Measurements from ENCODE around the gene GNAZ. TPM values are rescaled to one million over a fixed set of nuclear protein-coding genes. Genes with fewer than 3 reads are reported as not detected.

The GNAZ gene
- total RNA-seq, 1 experiment from 2014 or later = 6.0 TPM

GRCh38 chr22:23127055-23127756 lies 56.9 kb downstream of the GNAZ start:
- Mint-ChIP-seq H3K27ac (ENCODE audit: unreplicated experiment) (no peak overlapping the region), H3K4me3 (ENCODE audit: low read depth, unreplicated experiment) (no peak overlapping the region), H3K4me1 (ENCODE audit: low read depth, unreplicated experiment) (no peaks in the 10 kb centered on the region), H3K36me3 (ENCODE audit: insufficient read depth, unreplicated experiment) (no peaks in the 10 kb centered on the region), H3K9me3 (ENCODE audit: low read depth, unreplicated experiment) (no peaks in the 10 kb centered on the region), H3K27me3 (ENCODE audit: unreplicated experiment) (peaks cover 14% of the 10 kb centered on the region)
- TF ChIP-seq, protein P1, sequence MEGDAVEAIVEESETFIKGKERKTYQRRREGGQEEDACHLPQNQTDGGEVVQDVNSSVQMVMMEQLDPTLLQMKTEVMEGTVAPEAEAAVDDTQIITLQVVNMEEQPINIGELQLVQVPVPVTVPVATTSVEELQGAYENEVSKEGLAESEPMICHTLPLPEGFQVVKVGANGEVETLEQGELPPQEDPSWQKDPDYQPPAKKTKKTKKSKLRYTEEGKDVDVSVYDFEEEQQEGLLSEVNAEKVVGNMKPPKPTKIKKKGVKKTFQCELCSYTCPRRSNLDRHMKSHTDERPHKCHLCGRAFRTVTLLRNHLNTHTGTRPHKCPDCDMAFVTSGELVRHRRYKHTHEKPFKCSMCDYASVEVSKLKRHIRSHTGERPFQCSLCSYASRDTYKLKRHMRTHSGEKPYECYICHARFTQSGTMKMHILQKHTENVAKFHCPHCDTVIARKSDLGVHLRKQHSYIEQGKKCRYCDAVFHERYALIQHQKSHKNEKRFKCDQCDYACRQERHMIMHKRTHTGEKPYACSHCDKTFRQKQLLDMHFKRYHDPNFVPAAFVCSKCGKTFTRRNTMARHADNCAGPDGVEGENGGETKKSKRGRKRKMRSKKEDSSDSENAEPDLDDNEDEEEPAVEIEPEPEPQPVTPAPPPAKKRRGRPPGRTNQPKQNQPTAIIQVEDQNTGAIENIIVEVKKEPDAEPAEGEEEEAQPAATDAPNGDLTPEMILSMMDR (IDR thresholded peaks at IDR 0.05; ENCODE audit: unreplicated experiment) = no peak
- BruUV-seq (replicated peaks) = no TSS peak
- no peak for DNase-seq
- intact Hi-C loops (cut with micrococcal nuclease; ENCODE audit: unreplicated experiment) = loop anchor here (10.0 kb wide), 1 partner anchor 272 kb away; no protein-coding TSS in a partner anchor
- CTCF ChIA-PET = interaction anchor here (1.2 to 4.4 kb wide), 3 partner anchors 39 to 169 kb away, joined by 3 to 82 read pairs (median 3); no protein-coding TSS in a partner anchor

GRCh38 chr22:23127788-23128187 lies 57.5 kb downstream of the GNAZ start:
- Mint-ChIP-seq H3K4me3 (ENCODE audit: low read depth, unreplicated experiment) (no peak overlapping the region), H3K27me3 (ENCODE audit: unreplicated experiment) (peaks cover 14% of the 10 kb centered on the region), H3K27ac (ENCODE audit: unreplicated experiment) (no peak overlapping the region), H3K9me3 (ENCODE audit: low read depth, unreplicated experiment) (no peaks in the 10 kb centered on the region), H3K4me1 (ENCODE audit: low read depth, unreplicated experiment) (no peaks in the 10 kb centered on the region), H3K36me3 (ENCODE audit: insufficient read depth, unreplicated experiment) (no peaks in the 10 kb centered on the region)
- TF ChIP-seq, protein P1 (IDR thresholded peaks at IDR 0.05; ENCODE audit: unreplicated experiment) = no peak
- no TSS peak for BruUV-seq (replicated peaks)
- DNase-seq = no peak
- CTCF ChIA-PET = interaction anchor here (0.6 to 4.4 kb wide), 5 partner anchors 40 to 169 kb away, joined by 3 to 82 read pairs (median 3); no protein-coding TSS in a partner anchor
- intact Hi-C loops (cut with micrococcal nuclease; ENCODE audit: unreplicated experiment) = loop anchor here (1.0 to 10.0 kb wide), 2 partner anchors 168 to 273 kb away; no protein-coding TSS in a partner anchor

DNA sequence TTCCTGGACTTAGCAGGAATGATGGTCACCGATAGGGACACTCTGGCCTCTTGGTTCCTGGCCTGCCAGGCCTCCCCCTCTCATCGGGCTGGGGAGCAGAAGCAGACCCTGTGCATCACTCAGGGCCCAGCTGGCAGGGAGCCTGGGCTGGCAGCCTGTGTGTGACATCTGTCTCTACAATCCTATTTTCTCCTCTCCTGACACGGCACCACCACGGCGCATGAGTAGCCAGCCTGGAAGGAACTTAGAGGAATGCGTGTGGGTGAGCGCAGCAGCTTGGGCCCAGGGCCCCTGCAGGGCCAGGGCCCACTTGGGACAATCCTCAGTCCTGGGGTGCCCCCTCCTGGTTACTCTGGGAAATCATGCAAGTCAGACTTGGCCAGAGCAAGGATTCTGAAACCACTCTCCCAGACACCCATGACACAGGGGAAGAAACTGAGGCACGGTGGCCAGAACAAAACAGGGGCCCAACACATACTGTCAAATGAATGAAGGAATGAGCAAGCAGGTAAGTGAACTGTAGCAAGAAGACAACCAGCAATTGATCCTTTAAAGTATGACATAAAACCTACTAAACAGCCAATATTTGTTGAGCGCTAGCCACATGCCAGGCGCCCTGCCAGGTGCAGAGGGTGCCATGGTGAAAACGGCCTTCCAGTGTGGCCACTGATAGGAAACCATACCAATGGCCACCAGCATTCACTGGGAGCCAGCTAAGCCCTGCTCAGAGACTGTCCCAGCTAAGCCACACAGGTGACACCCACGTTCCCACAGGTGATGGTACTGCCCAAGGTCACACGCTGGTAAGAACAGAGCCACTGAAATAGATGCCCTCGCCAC lies 58.2 kb downstream of the GNAZ start:
- no peaks in the 10 kb centered on the region for H3K9me3 Mint-ChIP-seq (ENCODE audit: low read depth, unreplicated experiment)
- BruUV-seq (replicated peaks) = no TSS peak
- peak; percentile 89 for DNase-seq
- H3K27ac Mint-ChIP-seq (ENCODE audit: unreplicated experiment) = no peak overlapping the region
- H3K36me3 Mint-ChIP-seq (ENCODE audit: insufficient read depth, unreplicated experiment) = no peaks in the 10 kb centered on the region
- no peak overlapping the region for H3K4me3 Mint-ChIP-seq (ENCODE audit: low read depth, unreplicated experiment)
- CTCF ChIA-PET = interaction anchor here (0.6 to 4.4 kb wide), 6 partner anchors 40 to 193 kb away, joined by 3 to 82 read pairs (median 3); no protein-coding TSS in a partner anchor
- TF ChIP-seq, protein P1 (IDR thresholded peaks at IDR 0.05; ENCODE audit: unreplicated experiment) = peak; percentile 75
- intact Hi-C loops (cut with micrococcal nuclease; ENCODE audit: unreplicated experiment) = loop anchor here (1.0 to 10.0 kb wide), 2 partner anchors 169 to 274 kb away; no protein-coding TSS in a partner anchor
- no peaks in the 10 kb centered on the region for H3K4me1 Mint-ChIP-seq (ENCODE audit: low read depth, unreplicated experiment)
- H3K27me3 Mint-ChIP-seq (ENCODE audit: unreplicated experiment) = peaks cover 14% of the 10 kb centered on the region

- no peak overlapping the region for H3K4me3 Mint-ChIP-seq (ENCODE audit: low read depth, unreplicated experiment)
- peaks cover 14% of the 10 kb centered on the region for H3K27me3 Mint-ChIP-seq (ENCODE audit: unreplicated experiment)
- no peak for DNase-seq
- TF ChIP-seq, protein P1 (IDR thresholded peaks at IDR 0.05; ENCODE audit: unreplicated experiment) = no peak
- H3K36me3 Mint-ChIP-seq (ENCODE audit: insufficient read depth, unreplicated experiment) = no peaks in the 10 kb centered on the region
- H3K9me3 Mint-ChIP-seq (ENCODE audit: low read depth, unreplicated experiment) = no peaks in the 10 kb centered on the region
- no peak overlapping the region for H3K27ac Mint-ChIP-seq (ENCODE audit: unreplicated experiment)
- intact Hi-C loops (cut with micrococcal nuclease; ENCODE audit: unreplicated experiment) = loop anchor here (10.0 kb wide), 1 partner anchor 274 kb away; no protein-coding TSS in a partner anchor
- no peaks in the 10 kb centered on the region for H3K4me1 Mint-ChIP-seq (ENCODE audit: low read depth, unreplicated experiment)
- CTCF ChIA-PET = interaction anchor here (0.6 to 4.4 kb wide), 2 partner anchors 171 to 193 kb away, joined by 3 to 82 read pairs; no protein-coding TSS in a partner anchor
- BruUV-seq (replicated peaks) = no TSS peak
These were observed 58.8 kb downstream of the GNAZ start for GRCh38 chr22:23129149-23129548.

All from Calu3 (cell line).